Stimulated activated CD4-positive, alpha-beta T cell treated with anti-CD3 and anti-CD28 coated beads, Interleukin-4, amount 100 ng/mL, for 1 hour (primary cell): ENCODE results near the gene AMBP.
A peak's percentile ranks its signal among the peaks of the same experiment; 100 is the strongest.
"Not testable (repeated sequence)": the region's sequence is repeated elsewhere in the genome, so short reads cannot be mapped to it uniquely, and the experiment has no call there.

Experiments
- DNase-seq: peaks from one replicate; pipeline ENCODE4 v3.0.0-alpha.2; 2020

AMBP gene

GRCh38 chr9:114090798-114091197, 12.7 kb upstream of the AMBP start:
- DNase-seq = no peak

GRCh38 chr9:114089206-114089840, 11.2 kb upstream of the AMBP start:
- no peak for DNase-seq

DNA sequence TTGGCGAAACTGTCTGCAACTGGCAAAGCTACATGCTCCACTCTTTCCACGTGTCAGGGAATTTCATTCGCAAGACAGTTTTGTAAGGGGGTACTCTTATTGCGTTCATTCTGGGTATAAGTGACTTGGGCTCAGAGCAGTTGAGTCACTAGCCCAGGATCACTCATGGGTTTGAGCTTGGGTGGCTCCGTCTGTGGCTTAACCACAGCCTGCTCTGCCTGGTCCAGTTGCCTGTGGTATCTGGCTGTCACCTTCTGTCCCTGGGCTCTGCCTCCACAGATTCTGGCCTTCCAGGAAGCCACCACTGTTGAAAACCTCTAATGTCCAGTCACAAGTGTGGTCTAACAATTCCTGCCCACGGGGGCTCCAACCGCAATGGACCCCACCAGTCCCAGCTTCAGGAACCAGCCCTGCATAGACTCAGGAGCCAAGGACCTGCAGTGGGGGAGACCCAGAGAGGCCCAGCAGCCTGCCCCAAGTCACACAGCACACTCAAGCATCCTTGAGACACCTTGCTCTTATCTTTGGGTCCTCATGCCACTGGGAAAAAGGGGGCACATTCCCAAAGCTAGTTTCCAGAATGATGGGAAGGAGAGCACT, 10.6 kb upstream of the AMBP start:
- DNase-seq = no peak

GRCh38 chr9:114087721-114088120, 9.6 kb upstream of the AMBP start:
- DNase-seq = no peak

- no peak for DNase-seq
Measured at GRCh38 chr9:114086607-114087006, 8.5 kb upstream of the AMBP start.

- no peak for DNase-seq
Measured at GRCh38 chr9:114086009-114086408, 7.9 kb upstream of the AMBP start.

- no peak for DNase-seq
Measured at GRCh38 chr9:114085387-114085789, 7.3 kb upstream of the AMBP start.

DNA sequence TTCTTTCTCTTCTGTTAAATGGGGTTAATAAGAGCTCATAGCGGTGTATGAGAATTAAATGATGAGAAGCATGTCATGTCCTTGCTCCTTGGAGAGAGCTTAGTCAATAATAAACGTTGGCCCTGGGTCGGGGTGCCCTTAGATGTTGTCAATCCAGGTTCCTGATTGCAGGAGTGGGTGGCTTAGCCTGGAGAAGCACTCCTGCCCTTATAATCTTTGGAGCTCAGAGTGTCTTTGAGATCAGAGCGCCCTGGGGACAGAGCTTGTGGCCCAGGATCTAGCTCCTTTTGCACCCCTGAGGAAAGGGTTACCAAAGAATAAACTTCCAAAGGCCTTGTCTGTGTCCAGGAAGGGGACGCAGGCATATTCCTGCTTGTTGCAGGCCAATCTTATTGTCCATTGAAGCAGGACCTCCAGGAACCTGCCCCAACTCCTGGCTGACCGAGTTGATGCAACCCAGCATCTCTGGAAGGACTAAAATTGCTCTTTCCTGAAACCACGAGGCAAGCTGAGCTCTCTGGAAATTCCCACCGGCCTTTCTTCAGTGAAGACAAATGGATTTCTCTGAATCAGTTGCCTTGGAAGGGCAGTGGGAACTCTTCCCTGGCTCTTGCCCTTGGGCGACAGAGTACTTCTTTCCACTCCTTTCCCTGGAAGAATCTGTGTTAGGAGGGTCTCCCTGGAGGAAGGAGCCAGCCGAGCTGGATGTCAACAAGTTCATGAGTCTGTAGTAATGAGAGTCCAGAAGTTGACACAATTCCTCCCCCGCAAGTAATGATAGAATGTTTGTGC, 6.4 kb upstream of the AMBP start:
- no peak for DNase-seq

GRCh38 chr9:114083666-114084065, 5.6 kb upstream of the AMBP start:
- no peak for DNase-seq

DNA sequence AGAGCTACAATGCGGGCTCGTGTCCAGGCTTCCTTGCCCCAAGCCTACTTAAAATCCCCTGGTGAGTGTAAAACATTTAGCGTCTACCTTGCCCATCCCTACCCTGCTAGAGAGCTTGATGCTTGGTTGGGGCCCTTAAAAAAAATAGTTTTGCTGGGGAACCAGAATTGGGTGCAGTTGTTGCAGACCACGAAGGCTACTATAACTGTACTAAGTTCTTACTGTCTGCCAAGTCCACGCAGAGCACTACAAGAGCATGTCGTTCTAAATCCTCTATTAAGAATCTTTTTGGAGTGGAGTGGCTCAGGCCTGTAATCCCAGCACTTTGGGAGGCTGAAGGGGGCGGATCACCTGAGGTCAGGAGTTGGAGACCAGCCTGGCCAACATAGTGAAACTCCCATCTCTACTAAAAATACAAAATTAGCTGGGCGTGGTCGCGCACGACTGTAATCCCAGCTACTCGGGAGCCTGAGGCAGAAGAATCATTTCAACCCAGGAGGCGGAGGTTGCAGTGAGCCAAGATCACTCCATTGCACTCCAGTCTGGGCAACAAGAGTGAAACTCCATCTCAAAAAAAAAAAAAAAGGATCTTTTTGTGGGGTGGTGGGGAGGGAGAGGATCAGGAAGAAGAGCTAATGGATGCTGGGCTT, 4.8 kb upstream of the AMBP start:
- not testable (repeated sequence) for DNase-seq

- DNase-seq = peak; percentile 77
Measured at GRCh38 chr9:114082017-114082762, 4.1 kb upstream of the AMBP start.

GRCh38 chr9:114081441-114082016, 3.4 kb upstream of the AMBP start:
- no peak for DNase-seq

- no peak for DNase-seq
Measured at GRCh38 chr9:114080773-114081440, 2.8 kb upstream of the AMBP start.

DNA sequence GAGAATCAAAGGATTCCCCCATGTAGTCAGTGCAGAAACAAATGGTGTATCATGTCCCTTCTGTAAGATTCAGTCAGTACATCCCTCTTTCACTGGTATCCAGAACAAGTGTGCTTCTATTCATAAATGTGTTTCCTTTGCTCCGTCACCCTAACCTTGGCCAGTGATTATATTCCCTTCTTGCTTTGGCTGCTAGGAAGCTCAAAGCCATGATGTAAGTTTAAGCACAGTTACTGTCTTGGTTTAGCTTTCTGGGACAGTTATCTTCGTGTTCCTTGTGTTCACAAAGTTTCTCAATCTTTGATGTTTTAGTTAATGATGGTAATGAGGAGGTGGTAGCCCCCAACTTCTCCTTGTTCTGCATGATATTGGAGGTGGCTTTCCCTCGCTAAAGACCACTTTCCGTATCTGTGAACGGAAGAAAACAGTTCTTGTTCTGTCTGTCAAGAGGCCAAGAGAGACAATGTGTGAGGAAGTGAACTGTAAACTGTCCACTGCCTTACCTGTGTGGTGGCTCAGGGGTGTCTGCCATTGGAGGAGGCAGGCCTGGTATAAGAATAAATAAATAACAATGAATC, 2.2 kb upstream of the AMBP start:
- no peak for DNase-seq

DNA sequence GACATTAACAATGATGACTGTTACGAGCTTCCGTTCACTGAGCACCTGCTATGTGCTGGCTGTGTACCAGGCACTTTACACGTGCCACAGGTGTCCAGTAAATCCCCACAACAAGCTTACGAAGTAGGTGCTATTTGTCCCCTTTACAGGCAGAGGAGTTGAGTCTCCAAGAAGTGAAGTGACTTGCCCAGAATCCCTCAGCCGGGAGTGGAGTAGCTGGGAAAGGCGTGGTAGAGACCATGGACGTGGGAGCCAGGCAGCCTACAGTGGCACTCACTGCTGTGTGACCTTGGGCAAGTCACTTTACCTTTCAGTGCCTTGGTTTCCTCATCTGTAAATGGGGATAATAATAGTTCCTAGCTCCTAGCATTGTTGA, 669 bp upstream of the AMBP start:
- no peak for DNase-seq

GRCh38 chr9:114077162-114077837, 800 bp downstream of the AMBP start:
- DNase-seq = no peak

DNA sequence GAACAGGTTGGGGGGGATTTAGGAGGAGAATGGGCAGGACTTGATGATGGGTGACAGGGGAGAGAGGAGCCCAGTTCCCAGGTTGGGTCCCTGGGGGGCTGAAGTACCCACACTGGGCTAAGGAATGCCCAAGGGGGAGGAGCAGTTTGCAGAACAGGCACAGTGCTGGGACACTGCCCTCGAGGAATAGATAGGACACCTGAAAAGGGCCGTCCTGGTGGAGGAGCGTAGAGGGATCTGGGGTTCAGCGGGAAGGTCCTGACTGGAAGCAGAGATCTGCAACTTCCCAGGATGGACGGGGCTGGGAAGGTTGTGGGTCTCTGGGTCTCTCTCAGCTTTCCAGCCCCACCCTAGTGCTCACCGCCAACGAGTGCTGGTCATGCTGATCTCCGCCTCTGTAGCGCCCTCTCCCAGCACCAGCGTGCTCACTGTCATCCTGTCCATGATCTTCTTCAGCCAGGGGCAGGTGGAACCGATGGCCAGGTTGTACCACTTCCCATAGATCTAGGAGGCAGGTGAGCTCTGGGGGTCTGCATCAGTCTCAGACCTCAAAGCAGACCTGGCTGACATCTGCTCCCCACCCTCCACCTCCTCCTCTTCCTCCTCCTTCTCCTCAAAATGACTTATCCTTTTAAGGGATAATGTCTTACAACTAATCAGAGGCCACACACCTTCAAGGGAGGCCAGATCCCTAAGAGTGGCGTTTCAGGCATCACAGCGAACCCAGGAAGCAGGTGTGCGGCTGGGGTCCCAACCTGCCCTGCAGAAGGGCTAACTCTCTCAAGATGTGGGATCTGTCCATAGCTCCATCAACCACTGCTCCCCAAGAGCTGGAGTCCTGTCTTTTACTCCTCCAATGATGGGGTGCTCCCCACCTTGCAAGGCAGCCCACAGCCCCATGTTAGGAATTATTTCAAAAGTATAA, 1.6 kb downstream of the AMBP start:
- no peak for DNase-seq

GRCh38 chr9:114075602-114076001, 2.5 kb downstream of the AMBP start:
- DNase-seq = no peak

DNA sequence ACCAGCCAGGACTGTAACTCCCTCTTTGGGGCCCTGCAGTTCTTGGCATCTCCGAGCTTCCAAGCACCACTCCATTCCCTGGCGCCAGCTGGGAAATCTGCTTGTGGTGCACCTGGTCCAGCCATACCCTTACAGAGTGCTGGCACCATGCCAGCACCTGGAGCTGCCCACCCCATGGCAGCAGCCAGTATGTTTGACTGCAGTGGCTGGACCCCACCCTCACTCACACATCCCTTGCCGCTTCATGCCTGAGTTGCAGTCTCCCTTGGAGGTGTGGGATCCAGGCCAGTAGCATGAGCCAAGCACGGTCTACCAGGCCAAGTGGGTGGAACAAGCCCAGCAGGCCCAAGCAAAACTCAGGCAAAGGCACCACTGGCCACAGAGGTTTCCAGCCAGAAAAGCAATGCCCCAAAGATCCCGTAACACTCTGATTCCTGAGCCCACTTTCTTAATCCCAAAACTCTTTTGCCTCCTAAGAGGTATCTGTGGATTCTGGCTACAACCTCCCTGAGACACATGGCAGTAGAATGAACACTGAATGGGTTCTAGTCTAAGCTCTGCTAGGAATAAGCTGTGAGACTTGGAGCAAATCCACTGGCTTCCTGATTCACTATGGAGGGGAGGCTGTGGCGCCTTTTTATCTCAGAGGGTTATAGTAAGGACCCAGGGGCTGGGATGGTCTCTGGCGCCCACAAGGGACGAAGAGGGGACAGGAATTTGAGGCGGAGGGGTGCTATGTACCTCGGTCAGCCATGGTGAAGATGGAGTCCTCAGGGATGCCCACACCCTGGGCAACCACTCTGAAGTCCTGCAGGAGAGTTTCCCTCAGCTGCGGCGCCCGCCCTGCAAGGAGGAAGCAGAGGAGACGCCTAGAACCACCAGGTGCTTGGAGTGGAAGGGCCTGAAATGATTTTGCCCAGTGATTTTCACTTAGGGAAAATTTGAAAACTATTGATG, 5.6 kb downstream of the AMBP start:
- no peak for DNase-seq
